SK-N-SH (cell line): ENCODE measurements around the gene CLPTM1L. TPM values are rescaled to one million over a fixed set of nuclear protein-coding genes. Genes with fewer than 3 reads are reported as not detected.

Source experiments
- CTCF ChIA-PET: fragments of 300-600, 350-600 bp; formaldehyde crosslinking; extraction: SDS; loops from one replicate; lab custom pipeline; 2021; lab: Yijun Ruan, JAX
- POLR2A ChIA-PET: fragments of 350-600 bp; sonication (Branson Sonifier 250); formaldehyde crosslinking; extraction: SDS; loops from one replicate; lab custom pipeline; 2020; ENCODE audit warnings: antibody characterized with exemption, inconsistent platforms; lab: Yijun Ruan, JAX
- DNase-seq: peaks from one replicate; pipeline ENCODE4 v3.0.0; 2012
- H2AFZ ChIP-seq: fragments of 200-600 bp; sonication (generic); 2 replicates; pipeline ENCODE4 v1.8.1; 2016; ENCODE audit warnings: antibody characterized with exemption, mild to moderate bottlenecking, low read depth
- H3F3A ChIP-seq: fragments of 200-600 bp; sonication (generic); replicated peaks from 2 replicates; pipeline ENCODE3; 2016; ENCODE audit warnings: antibody characterized with exemption, mild to moderate bottlenecking; ENCODE audit not compliant: insufficient read depth
- H3K27ac ChIP-seq, 2 experiments: fragments of 200-500 bp in 1 of 2; fragments of 200-600 bp in 1 of 2; sonication (Bioruptor generic) in 1 of 2; sonication (generic), shearing (Covaris generic) in 1 of 2; 2 replicates each; pipeline versions ENCODE4 v1.5.1 to v1.6.1; 2014 to 2016; ENCODE audit warnings: low read depth in 2 of 2, inconsistent platforms in 1 of 2, low read length in 1 of 2, mild to moderate bottlenecking in 1 of 2, mixed read lengths in 1 of 2
- H3K27me3 ChIP-seq: fragments of 200-600 bp; sonication (generic), shearing (Covaris generic); 2 replicates; pipeline ENCODE4 v1.6.1; 2016; ENCODE audit warnings: mixed run types; ENCODE audit not compliant: insufficient read depth
- H3K36me3 ChIP-seq, 2 experiments: fragments of 200-500 bp in 1 of 2; fragments of 200-600 bp in 1 of 2; sonication (Bioruptor generic) in 1 of 2; sonication (generic) in 1 of 2; replicated peaks in 1 of 2; 2 replicates each; pipeline versions ENCODE3 to v1.5.1; 2014 to 2016; ENCODE audit warnings: low read length in 1 of 2, mild to moderate bottlenecking in 1 of 2; ENCODE audit not compliant: insufficient read depth in 2 of 2, control insufficient read depth in 1 of 2
- H3K4me1 ChIP-seq, 2 experiments: fragments of 200-500 bp in 1 of 2; fragments of 200-600 bp in 1 of 2; sonication (Bioruptor generic) in 1 of 2; sonication (generic), shearing (Covaris generic) in 1 of 2; 2 replicates each; pipeline versions ENCODE4 v1.5.1 to v1.6.1; 2014 to 2016; ENCODE audit warnings: low read depth in 1 of 2, low read length in 1 of 2, mixed run types in 1 of 2; ENCODE audit not compliant: insufficient read depth in 2 of 2, control insufficient read depth in 1 of 2
- H3K4me2 ChIP-seq: fragments of 200-600 bp; sonication (generic), shearing (Covaris generic); 2 replicates; pipeline ENCODE4 v1.6.1; 2017; ENCODE audit warnings: mixed run types
- H3K4me3 ChIP-seq, 2 experiments: fragments of 200-500 bp in 1 of 2; fragments of 200-600 bp in 1 of 2; sonication (Bioruptor generic) in 1 of 2; sonication (generic), shearing (Covaris generic) in 1 of 2; 2 replicates each; pipeline versions ENCODE4 v1.5.1 to v1.8.1; 2014 to 2016; ENCODE audit warnings: low read depth in 2 of 2, inconsistent platforms in 1 of 2, low read length in 1 of 2, mild to moderate bottlenecking in 1 of 2, mixed read lengths in 1 of 2, moderate library complexity in 1 of 2
- H3K79me2 ChIP-seq: fragments of 200-600 bp; sonication (generic); 2 replicates; pipeline ENCODE4 v1.8.1; 2017; ENCODE audit warnings: mild to moderate bottlenecking; ENCODE audit not compliant: insufficient read depth
- H3K9ac ChIP-seq: fragments of 200-600 bp; sonication (generic); 2 replicates; pipeline ENCODE4 v1.6.1; 2017; ENCODE audit warnings: mixed run types
- H3K9me2 ChIP-seq: fragments of 200-600 bp; sonication (generic); 2 replicates; pipeline ENCODE4 v1.6.1; 2017; ENCODE audit warnings: mixed run types
- H3K9me3 ChIP-seq: fragments of 200-600 bp; sonication (generic); 2 replicates; pipeline ENCODE4 v1.6.1; 2017; ENCODE audit warnings: mixed run types, mild to moderate bottlenecking, moderate library complexity
- H4K20me1 ChIP-seq: fragments of 200-600 bp; sonication (generic); 2 replicates; pipeline ENCODE4 v1.6.1; 2017; ENCODE audit warnings: mild to moderate bottlenecking, mixed run types; ENCODE audit not compliant: insufficient read depth
- CHD2 ChIP-seq: fragments of 150-350 bp; IDR thresholded peaks from 2 replicates; pipeline ENCODE4 v1.6.1; 2018; ENCODE audit warnings: low read length; ENCODE audit not compliant: partially characterized antibody
- CTCF ChIP-seq: fragments of 200-600 bp; sonication (generic); IDR thresholded peaks from 2 replicates; pipeline ENCODE4 v1.6.1; 2017; ENCODE audit warnings: antibody characterized with exemption, mild to moderate bottlenecking, moderate library complexity
- ELF1 ChIP-seq: IDR thresholded peaks from 2 replicates; pipeline ENCODE4 v1.4.0; 2012
- EP300 ChIP-seq, 2 experiments: IDR thresholded peaks; 2 replicates each; pipeline versions ENCODE4 v1.4.0 to v1.6.1; 2012; ENCODE audit warnings: borderline replicate concordance in 1 of 2, low read depth in 1 of 2, low read length in 1 of 2
- EZH2phosphoT487 ChIP-seq: fragments of 200-600 bp; sonication (generic); IDR thresholded peaks from 2 replicates; pipeline ENCODE4 v1.6.1; 2017; ENCODE audit warnings: low read depth, mixed run types, mild to moderate bottlenecking, antibody characterized with exemption, moderate library complexity, borderline replicate concordance
- FOXJ3 ChIP-seq: sonication (generic); formaldehyde crosslinking; IDR thresholded peaks from 2 replicates; pipeline ENCODE4 v1.5.1; 2020; ENCODE audit warnings: mild to moderate bottlenecking, missing genetic modification reagents
- FOXM1 ChIP-seq: IDR thresholded peaks from 2 replicates; pipeline ENCODE4 v1.4.0; 2012; ENCODE audit warnings: low read depth, mild to moderate bottlenecking
- IRF3 ChIP-seq: fragments of 150-350 bp; IDR thresholded peaks from 2 replicates; pipeline ENCODE4 v1.6.1; 2016; ENCODE audit warnings: mild to moderate bottlenecking, low read depth, low read length
- JUND ChIP-seq: IDR thresholded peaks from 2 replicates; pipeline ENCODE4 v1.4.0; 2012
- MEF2A ChIP-seq: IDR thresholded peaks from 2 replicates; pipeline ENCODE4 v1.4.0; 2012; ENCODE audit warnings: low read depth, borderline replicate concordance
- POLR2AphosphoS5 ChIP-seq: IDR thresholded peaks from 2 replicates; pipeline ENCODE4 v1.6.1; 2012; ENCODE audit warnings: low read depth, low read length
- SMC3 ChIP-seq: IDR thresholded peaks from 2 replicates; pipeline ENCODE4 v1.6.1; 2012; ENCODE audit warnings: low read depth, low read length, improper control_type of control experiment
- TAF1 ChIP-seq: IDR thresholded peaks from 2 replicates; pipeline ENCODE4 v1.6.1; 2012; ENCODE audit warnings: low read depth, mild to moderate bottlenecking, low read length, moderate library complexity, borderline replicate concordance
- TCF12 ChIP-seq: IDR thresholded peaks from 2 replicates; pipeline ENCODE4 v1.4.0; 2012
- USF1 ChIP-seq: IDR thresholded peaks from 2 replicates; pipeline ENCODE4 v1.4.0; 2012; ENCODE audit warnings: low read depth, borderline replicate concordance
- YY1 ChIP-seq: IDR thresholded peaks from 2 replicates; pipeline ENCODE4 v1.4.0; 2012; ENCODE audit warnings: low read depth, mild to moderate bottlenecking
- WGBS: methylation state at CpG from one replicate; pipeline ENCODE4 v1.1.6; 2017; ENCODE audit warnings: low lambda C conversion rate; 5-methylcytosine and 5-hydroxymethylcytosine counted together
- polyA plus RNA-seq, 3 experiments: library from polyadenylated mRNA; depleted of rRNA; stranded (reverse); fragments of >200 nt; gene quantifications; 2 replicates each; pipeline ENCODE4 v1.2.3, GENCODE V29; 2012
- TF ChIP-seq, protein P1 (sequence below): IDR thresholded peaks from 2 replicates; pipeline ENCODE4 v1.6.1; 2012; ENCODE audit warnings: mild to moderate bottlenecking, low read depth, low read length, moderate library complexity
- TF ChIP-seq, protein P2 (sequence below): fragments of 150-350 bp; IDR thresholded peaks from 2 replicates; pipeline ENCODE4 v1.6.1; 2017; ENCODE audit warnings: antibody characterized with exemption, low read length, low read depth, borderline replicate concordance
- TF ChIP-seq, protein P3 (sequence below): IDR thresholded peaks from 2 replicates; pipeline ENCODE4 v1.4.0; 2012; ENCODE audit warnings: low read depth, borderline replicate concordance

The CLPTM1L gene
- polyA plus RNA-seq, 1 of the 3 experiments (the other 2 are of a cell fraction), result 202 TPM

DNA sequence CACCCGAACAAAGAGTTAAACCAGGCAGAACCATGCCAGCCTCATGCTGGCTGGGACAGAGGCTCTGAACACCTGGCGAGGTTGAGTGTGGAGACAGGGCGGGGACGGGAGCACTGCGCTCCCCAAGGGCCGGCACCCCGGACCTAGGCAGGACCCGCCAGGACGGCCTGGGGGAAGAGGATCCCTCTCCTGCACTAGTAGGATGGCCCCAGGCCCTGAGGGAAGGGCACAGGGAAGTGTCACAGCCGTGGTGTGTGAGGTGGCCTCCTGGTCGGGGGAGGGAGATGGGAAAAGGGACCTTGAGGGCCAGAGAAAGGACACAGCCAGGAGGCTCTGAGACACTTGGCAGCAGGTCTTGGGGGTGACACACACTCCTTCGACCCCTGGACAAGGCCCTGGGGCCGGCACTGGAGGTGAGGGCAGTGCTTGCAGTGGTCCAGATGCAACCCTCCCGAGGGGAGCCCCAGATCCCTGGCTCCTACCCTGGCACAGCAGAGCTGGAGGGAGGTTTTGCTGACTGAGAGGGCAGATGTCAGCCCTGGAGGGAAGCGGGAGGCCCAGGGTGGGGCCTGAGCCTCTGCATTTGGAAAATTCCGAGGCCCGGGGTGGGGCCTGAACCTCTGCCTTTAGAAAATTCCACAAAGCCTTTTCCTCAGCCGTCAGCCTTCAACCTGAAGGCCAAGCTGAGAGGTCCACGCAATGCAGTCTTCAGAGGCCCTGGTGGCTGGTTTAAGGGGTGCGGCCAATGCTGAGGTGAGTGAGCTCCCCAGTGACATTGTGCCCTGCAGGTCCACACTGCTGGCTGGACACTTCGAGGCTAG is 25.3 kb downstream of the CLPTM1L start:
- WGBS, result 94% methylated on average over 15 of the region's 21 CpGs

More for the DNA sequence above, 25.3 kb downstream of the CLPTM1L start:
- H3K27me3 ChIP-seq, result no peaks in the 10 kb centered on the region
- no peak overlapping the region for H2AFZ ChIP-seq
- H3K4me3 ChIP-seq, result no peak overlapping the region
- H3K36me3 ChIP-seq, result peaks cover 5 to 70% of the 10 kb centered on the region in 2 experiments
- H3K4me2 ChIP-seq, result no peak overlapping the region
- H4K20me1 ChIP-seq, result no peaks in the 10 kb centered on the region
- POLR2A ChIA-PET, result no interaction called here
- no peak for DNase-seq
- CTCF ChIA-PET, result interaction anchor here (1.9 to 2.1 kb wide), 2 partner anchors 325 to 326 kb away, joined by 4 to 5 read pairs; no protein-coding TSS in a partner anchor
- H3K27ac ChIP-seq, result no peak overlapping the region; a peak in 1 of 4 replicates
- no peaks in the 10 kb centered on the region for H3K9me2 ChIP-seq
- no peaks in the 10 kb centered on the region for H3K9me3 ChIP-seq
- TF ChIP-seq SMC3 (no peak), TAF1 (no peak), MEF2A (no peak), CTCF (no peak), EP300 (IDR thresholded peaks at IDR 0.05; ENCODE audit: borderline replicate concordance in 1 of 2, low read depth in 1 of 2, low read length in 1 of 2) (no peak), TCF12 (no peak), POLR2AphosphoS5 (no peak), EZH2phosphoT487 (no peak), JUND (no peak), FOXM1 (no peak), USF1 (no peak), FOXJ3 (CRISPR knock-in tag) (no peak), ELF1 (no peak), CHD2 (no peak), YY1 (no peak), IRF3 (no peak)
- TF ChIP-seq, protein P1, sequence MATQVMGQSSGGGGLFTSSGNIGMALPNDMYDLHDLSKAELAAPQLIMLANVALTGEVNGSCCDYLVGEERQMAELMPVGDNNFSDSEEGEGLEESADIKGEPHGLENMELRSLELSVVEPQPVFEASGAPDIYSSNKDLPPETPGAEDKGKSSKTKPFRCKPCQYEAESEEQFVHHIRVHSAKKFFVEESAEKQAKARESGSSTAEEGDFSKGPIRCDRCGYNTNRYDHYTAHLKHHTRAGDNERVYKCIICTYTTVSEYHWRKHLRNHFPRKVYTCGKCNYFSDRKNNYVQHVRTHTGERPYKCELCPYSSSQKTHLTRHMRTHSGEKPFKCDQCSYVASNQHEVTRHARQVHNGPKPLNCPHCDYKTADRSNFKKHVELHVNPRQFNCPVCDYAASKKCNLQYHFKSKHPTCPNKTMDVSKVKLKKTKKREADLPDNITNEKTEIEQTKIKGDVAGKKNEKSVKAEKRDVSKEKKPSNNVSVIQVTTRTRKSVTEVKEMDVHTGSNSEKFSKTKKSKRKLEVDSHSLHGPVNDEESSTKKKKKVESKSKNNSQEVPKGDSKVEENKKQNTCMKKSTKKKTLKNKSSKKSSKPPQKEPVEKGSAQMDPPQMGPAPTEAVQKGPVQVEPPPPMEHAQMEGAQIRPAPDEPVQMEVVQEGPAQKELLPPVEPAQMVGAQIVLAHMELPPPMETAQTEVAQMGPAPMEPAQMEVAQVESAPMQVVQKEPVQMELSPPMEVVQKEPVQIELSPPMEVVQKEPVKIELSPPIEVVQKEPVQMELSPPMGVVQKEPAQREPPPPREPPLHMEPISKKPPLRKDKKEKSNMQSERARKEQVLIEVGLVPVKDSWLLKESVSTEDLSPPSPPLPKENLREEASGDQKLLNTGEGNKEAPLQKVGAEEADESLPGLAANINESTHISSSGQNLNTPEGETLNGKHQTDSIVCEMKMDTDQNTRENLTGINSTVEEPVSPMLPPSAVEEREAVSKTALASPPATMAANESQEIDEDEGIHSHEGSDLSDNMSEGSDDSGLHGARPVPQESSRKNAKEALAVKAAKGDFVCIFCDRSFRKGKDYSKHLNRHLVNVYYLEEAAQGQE, result no peak
- TF ChIP-seq, protein P2, sequence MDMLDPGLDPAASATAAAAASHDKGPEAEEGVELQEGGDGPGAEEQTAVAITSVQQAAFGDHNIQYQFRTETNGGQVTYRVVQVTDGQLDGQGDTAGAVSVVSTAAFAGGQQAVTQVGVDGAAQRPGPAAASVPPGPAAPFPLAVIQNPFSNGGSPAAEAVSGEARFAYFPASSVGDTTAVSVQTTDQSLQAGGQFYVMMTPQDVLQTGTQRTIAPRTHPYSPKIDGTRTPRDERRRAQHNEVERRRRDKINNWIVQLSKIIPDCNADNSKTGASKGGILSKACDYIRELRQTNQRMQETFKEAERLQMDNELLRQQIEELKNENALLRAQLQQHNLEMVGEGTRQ, result no peak
- TF ChIP-seq, protein P3, sequence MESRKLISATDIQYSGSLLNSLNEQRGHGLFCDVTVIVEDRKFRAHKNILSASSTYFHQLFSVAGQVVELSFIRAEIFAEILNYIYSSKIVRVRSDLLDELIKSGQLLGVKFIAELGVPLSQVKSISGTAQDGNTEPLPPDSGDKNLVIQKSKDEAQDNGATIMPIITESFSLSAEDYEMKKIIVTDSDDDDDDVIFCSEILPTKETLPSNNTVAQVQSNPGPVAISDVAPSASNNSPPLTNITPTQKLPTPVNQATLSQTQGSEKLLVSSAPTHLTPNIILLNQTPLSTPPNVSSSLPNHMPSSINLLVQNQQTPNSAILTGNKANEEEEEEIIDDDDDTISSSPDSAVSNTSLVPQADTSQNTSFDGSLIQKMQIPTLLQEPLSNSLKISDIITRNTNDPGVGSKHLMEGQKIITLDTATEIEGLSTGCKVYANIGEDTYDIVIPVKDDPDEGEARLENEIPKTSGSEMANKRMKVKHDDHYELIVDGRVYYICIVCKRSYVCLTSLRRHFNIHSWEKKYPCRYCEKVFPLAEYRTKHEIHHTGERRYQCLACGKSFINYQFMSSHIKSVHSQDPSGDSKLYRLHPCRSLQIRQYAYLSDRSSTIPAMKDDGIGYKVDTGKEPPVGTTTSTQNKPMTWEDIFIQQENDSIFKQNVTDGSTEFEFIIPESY, result no peak
- no peak overlapping the region for H3K9ac ChIP-seq
- no peaks in the 10 kb centered on the region for H3K79me2 ChIP-seq
- peaks cover 4% of the 10 kb centered on the region for H3F3A ChIP-seq
- H3K4me1 ChIP-seq, result no peaks in the 10 kb centered on the region
